HAP-1 (cell line): ENCODE measurements around the gene GOLGA3.
A peak's percentile ranks its signal among the peaks of the same experiment; 100 is the strongest.
"Not testable (repeated sequence)": the region's sequence is repeated elsewhere in the genome, so short reads cannot be mapped to it uniquely, and the experiment has no call there.

ENCODE experiments used
- DNase-seq, 2 experiments: peaks; one replicate each; pipeline ENCODE4 v3.0.0-alpha.2; 2016 to 2020; ENCODE audit warnings: low spot score in 2 of 2
- H3K27me3 ChIP-seq: fragments of 250-450 bp; sonication (Bioruptor Pico); 2 replicates; pipeline ENCODE4 v1.5.1; 2020; ENCODE audit warnings: low read depth, mild to moderate bottlenecking, moderate library complexity
- H3K36me3 ChIP-seq: fragments of 250-450 bp; sonication (Bioruptor Pico); replicated peaks from 2 replicates; pipeline ENCODE4 v1.5.1; 2020; ENCODE audit warnings: mild to moderate bottlenecking
- H3K4me1 ChIP-seq: fragments of 250-450 bp; sonication (Bioruptor Pico); 2 replicates; pipeline ENCODE4 v1.5.1; 2020; ENCODE audit warnings: mild to moderate bottlenecking
- H3K4me3 ChIP-seq: fragments of 250-450 bp; sonication (Bioruptor Pico); 2 replicates; pipeline ENCODE4 v1.5.1; 2020; ENCODE audit warnings: mild to moderate bottlenecking, moderate library complexity
- H3K9me3 ChIP-seq: fragments of 250-450 bp; sonication (Bioruptor Pico); 2 replicates; pipeline ENCODE4 v1.5.1; 2020; ENCODE audit warnings: mild to moderate bottlenecking, moderate library complexity
- in situ Hi-C: fragments of 300-500 bp; cut with MboI; formaldehyde crosslinking; loops from 3 replicates; pipeline ENCODE4 v1.14.3; 2020; ENCODE audit warnings: low sequenced_read_pairs, inconsistent platforms, mixed read lengths

GOLGA3 gene

DNA sequence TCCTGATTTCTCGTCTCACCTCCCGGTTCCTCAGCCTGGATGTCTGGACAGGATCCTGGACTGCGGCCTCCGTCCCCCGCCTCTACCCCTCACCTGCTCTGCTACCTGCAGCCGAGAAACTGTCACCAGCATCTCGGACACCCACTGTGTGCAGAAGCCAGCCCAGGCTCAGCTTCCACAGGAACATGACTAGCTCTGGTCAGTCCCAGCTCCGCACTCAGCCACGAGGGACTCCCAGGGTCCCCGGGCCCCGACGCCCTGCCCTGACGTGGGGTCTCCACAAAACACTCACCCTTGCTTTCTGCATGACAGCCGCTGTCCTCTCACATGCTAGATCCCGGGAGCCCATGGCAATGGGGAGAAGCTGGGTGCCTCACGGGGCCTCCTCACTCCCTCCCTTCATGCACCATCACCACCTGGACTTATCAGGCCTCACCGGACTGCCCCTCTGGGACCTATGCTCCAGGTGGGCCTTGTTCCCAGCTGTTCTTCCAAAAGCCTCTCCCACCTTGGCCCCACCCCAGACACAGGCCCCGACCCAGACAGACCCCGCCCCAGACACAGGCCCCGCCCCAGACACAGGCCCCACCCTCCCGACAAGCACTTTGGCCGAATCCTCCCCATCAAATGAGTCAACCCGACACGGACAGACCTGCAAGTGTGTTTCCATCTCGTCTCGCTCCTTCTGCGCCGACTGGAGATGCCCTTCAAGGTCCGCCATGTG lies 40.1 kb downstream of the GOLGA3 start:
- in situ Hi-C loops = no loop called here
- DNase-seq = peak in 1 of 2 experiments; percentile 23
- no peaks in the 10 kb centered on the region for H3K4me1 ChIP-seq
- no peaks in the 10 kb centered on the region for H3K27me3 ChIP-seq
- H3K9me3 ChIP-seq = no peaks in the 10 kb centered on the region
- H3K4me3 ChIP-seq = no peak overlapping the region
- H3K36me3 ChIP-seq = peaks cover 46% of the 10 kb centered on the region

DNA sequence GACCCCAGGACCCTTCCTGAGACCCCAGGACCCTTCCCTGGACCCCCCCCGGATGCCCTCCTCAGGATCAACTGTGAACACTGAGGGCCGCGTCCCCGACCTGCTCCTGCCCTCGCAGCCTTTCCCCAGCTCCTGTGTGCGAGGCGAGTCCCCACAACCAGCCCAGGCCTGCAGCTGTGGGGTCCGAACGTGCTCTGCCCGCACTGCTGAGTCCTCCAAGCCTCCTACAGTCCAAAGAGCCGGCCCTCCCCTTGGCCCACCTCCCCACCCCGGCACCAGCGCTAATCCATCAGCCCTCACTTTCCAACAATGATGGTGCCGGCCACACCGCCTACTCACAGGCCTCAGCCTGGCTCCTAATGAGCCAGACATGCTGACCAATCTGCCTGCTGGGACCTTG lies 40.8 kb downstream of the GOLGA3 start:
- no peak overlapping the region for H3K4me3 ChIP-seq
- no peaks in the 10 kb centered on the region for H3K27me3 ChIP-seq
- H3K9me3 ChIP-seq = no peaks in the 10 kb centered on the region
- peaks cover 53% of the 10 kb centered on the region for H3K36me3 ChIP-seq
- no peaks in the 10 kb centered on the region for H3K4me1 ChIP-seq
- DNase-seq = no peak
- in situ Hi-C loops = no loop called here

DNA sequence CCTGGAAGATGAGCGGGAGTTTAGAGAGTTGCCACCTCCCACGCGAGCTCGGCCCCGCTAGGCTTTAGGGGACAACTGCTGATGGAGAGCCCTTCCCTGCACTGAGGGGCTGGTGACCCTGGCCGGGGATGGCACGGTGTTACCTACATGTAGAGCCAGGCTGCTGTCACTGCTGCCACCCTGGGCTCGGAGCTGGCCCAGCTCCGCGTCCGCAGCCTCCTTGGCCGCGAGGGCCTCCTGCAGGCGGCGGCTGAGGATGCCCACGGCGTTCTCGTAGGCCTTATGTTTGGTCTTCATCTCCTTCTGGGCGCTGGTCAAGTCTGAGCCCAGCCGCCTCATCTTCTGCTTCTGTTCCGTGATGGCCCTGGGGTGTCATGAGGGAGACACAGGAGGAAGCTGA lies 42.5 kb downstream of the GOLGA3 start:
- no peak for DNase-seq
- Histone ChIP-seq H3K9me3 (no peaks in the 10 kb centered on the region), H3K4me3 (no peak overlapping the region), H3K36me3 (peaks cover 65% of the 10 kb centered on the region), H3K4me1 (no peaks in the 10 kb centered on the region), H3K27me3 (no peaks in the 10 kb centered on the region)
- in situ Hi-C loops = no loop called here

DNA sequence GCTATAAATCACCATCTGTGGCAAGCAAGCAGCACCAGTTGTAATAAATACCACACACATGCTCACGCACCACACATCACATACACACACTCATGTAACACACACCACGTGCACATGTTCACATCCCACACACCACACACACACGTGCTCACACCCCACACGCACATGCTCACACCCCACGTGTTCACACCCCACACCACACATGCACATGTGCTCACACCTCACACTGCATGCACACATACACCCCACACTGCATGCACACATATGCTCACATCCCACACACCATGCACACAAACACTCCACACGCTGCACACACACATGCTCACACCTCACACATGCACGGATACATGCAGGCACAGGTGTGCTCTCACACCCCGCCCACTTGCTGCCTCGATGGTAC lies 44.1 kb downstream of the GOLGA3 start:
- H3K36me3 ChIP-seq = peaks cover 66% of the 10 kb centered on the region
- in situ Hi-C loops = no loop called here

DNA sequence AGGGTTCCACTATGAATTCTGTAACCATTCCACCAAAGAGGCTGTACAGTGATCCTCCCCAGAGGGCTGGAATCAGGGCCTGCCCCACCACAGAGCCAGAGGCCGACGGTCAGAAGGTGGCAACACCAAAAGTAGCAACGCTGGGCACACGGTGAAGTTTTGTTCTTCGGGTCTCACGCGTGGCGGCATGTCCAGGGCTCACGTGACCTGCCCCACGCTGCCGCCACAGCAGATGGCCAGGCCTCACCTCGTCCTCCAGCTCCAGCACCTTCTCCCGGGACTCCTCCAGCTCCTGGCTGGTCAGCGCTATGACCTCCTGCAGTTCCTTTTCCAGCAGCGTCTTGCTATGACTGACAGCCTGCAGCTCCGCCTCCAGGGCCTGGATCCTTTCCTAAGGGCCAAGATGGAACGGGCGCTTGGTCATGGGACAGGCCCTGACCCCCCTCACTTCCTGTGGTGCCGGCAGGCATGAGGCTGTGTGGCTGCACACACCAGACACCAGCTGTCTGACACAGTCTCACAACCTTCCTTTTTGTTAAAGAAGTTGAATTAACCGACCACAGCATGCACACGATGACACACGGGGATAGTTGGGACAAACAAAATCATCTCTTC lies 44.6 kb downstream of the GOLGA3 start:
- peaks cover 61% of the 10 kb centered on the region for H3K36me3 ChIP-seq
- H3K27me3 ChIP-seq = no peaks in the 10 kb centered on the region
- no peaks in the 10 kb centered on the region for H3K9me3 ChIP-seq
- no peaks in the 10 kb centered on the region for H3K4me1 ChIP-seq
- no peak overlapping the region for H3K4me3 ChIP-seq
- in situ Hi-C loops = no loop called here
- DNase-seq = no peak

More for the DNA sequence above, 44.1 kb downstream of the GOLGA3 start:
- DNase-seq = no peak
- Histone ChIP-seq H3K4me1 (no peaks in the 10 kb centered on the region), H3K9me3 (no peaks in the 10 kb centered on the region), H3K4me3 (no peak overlapping the region), H3K27me3 (no peaks in the 10 kb centered on the region)

DNA sequence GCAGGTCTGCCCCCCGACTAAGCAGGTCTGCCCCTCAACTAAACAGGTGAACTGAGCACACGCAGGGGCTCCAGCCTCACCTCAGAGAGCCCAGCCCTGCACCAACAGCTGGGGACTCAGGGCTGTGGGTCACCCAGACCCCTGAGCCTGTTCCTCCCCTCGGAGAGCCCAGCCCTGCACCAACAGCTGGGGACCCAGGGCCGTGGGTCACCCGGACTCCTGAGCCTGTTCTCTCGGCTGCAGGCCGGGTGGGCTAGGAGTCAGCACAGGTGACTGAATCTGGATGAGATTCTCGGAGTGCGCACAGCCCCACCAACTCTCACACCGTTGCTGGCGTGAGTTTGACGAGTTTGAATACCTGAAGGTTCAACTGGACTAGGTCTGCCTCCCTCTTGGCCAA lies 46.7 kb downstream of the GOLGA3 start:
- no peak for DNase-seq
- H3K36me3 ChIP-seq = peaks cover 64% of the 10 kb centered on the region
- no peaks in the 10 kb centered on the region for H3K9me3 ChIP-seq
- in situ Hi-C loops = no loop called here
- no peaks in the 10 kb centered on the region for H3K4me1 ChIP-seq
- no peak overlapping the region for H3K4me3 ChIP-seq
- H3K27me3 ChIP-seq = no peaks in the 10 kb centered on the region

DNA sequence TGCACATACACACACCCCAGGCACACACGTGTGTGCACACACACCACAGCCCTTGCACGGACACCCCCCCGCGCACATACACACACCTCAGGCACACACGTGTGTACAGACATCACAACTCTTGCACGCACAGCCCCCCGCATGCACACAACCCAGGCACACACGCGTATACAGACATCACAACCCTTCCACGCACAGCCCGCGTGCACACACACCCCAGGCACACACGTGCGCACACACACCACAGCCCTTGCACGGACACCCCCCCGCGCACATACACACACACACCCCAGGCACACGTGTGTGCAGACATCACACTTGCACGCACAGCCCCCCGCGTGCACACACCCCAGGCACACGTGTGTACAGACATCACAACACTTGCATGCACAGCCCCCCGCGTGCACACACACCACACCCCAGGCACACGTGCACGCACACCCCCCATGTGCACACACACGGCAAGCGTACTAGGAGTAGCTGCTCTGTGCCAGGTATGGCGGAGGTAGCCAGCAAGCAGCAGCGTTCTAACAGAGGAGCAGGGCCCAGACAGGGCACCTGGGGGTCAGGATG lies 48.8 kb downstream of the GOLGA3 start:
- no peak for DNase-seq
- H3K27me3 ChIP-seq = no peaks in the 10 kb centered on the region
- no peaks in the 10 kb centered on the region for H3K4me1 ChIP-seq
- H3K4me3 ChIP-seq = no peak overlapping the region
- H3K9me3 ChIP-seq = no peaks in the 10 kb centered on the region
- peaks cover 61% of the 10 kb centered on the region for H3K36me3 ChIP-seq
- in situ Hi-C loops = no loop called here

DNA sequence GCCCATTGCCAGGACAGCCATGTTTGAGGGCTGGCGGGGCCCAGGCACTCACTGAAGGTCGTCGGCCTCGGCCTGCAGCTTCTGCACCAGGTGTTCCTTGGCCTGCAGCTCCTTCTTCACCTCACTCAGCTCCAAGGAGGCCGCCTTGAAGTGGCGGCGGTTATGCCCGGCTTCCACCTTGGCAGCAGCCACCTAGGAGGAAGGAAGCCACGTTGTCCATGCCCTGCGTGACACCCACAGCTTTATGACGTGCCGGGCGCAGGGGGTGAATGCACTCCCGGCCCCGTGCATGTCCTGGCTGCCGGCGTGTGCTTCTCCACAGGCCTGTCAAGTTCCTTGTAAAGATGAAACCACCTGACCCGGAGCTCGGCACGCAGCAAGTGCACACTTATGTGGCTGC lies 51.1 kb downstream of the GOLGA3 start:
- Histone ChIP-seq H3K36me3 (peaks cover 59% of the 10 kb centered on the region), H3K4me3 (no peak overlapping the region), H3K27me3 (no peaks in the 10 kb centered on the region), H3K4me1 (no peaks in the 10 kb centered on the region), H3K9me3 (no peaks in the 10 kb centered on the region)
- in situ Hi-C loops = no loop called here
- DNase-seq = no peak

DNA sequence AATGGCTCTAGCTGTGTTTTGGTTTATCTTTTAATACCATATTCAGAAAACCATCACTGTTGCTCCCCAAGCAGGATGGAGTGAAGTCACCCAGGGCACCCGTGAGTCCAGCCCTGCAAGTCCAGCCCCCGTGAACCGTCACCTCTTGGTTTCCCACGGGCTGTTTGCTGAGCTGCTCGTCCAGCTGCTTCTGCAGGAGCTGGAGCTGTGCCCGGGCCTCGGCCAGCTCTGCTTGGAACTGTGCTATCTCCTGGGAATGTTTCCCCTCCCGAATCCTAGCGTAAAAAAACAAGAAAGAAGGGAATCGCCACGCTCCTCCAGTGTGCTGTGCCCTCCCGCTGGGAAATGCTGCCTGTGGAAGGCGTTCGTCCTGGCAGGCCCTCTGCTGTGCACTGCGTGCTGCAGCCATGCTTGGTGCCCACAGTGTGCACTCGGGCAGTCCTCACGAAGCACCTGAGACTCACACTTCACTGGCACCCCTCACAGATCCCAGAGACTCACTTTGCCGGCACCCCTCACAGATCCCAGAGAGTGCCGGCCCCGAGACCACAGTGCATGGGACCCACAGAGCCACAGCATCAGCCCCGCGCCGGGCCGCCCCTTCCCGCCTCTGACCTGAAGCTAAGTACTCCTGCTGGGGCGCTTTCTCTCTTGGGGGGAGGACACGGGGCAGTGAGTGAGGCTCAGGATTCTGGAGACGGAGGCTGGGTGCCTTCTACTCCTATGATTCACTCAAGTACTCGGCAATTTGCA lies 51.7 kb downstream of the GOLGA3 start:
- Histone ChIP-seq H3K4me1 (no peaks in the 10 kb centered on the region), H3K27me3 (no peaks in the 10 kb centered on the region), H3K36me3 (peaks cover 56% of the 10 kb centered on the region), H3K9me3 (no peaks in the 10 kb centered on the region), H3K4me3 (no peak overlapping the region)
- in situ Hi-C loops = no loop called here
- no peak for DNase-seq

DNA sequence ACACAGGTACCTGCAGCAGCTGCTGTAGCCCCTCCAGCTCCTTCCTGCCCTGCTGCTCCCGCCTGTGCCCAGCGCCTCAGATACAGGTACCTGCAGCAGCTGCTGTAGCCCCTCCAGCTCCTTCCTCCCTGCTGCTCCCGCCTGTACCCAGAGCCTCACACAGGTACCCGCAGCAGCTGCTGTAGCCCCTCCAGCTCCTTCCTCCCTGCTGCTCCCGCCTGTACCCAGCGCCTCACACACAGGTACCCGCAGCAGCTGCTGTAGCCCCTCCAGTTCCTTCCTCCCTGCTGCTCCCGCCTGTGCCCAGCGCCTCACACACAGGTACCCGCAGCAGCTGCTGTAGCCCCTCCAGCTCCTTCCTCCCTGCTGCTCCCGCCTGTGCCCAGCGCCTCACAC lies 52.4 kb downstream of the GOLGA3 start:
- peaks cover 49% of the 10 kb centered on the region for H3K36me3 ChIP-seq
- H3K4me3 ChIP-seq, H3K4me1 ChIP-seq, DNase-seq, in situ Hi-C loops, H3K27me3 ChIP-seq, H3K9me3 ChIP-seq: not testable (repeated sequence)

DNA sequence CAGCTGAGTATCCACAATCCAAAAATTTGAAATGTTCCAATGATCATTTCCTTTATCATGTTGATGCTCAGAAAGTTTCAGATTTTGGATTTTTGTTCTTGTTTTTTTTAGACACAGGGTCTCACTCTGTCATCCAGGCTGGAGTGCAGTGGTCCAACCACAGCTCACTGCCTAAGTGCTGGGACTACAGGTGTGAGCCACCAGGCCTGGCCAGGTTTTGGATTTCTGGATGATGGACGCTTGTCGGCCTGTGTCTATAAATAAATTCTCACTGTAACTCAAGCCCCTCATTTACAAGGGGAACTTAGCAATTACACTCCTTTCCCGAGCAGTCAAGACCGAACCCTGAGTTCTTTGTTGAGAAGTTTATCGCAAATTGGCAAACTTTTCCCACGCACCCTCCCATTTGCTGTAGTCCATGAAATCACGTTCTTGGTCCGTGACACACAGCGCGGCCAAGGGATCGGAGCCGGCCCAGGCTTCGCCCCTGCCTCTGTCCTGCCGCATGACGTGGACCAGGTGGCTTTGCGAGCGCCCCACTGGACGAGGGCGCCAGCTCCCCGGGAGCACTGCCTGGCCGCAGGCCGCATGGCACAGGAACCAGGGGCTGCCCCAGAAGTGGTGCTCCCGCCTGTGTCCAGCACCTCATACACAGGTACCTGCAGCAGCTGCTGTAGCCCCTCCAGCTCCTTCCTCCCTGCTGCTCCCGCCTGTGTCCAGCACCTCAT lies 53.0 kb downstream of the GOLGA3 start:
- no peak for DNase-seq
- in situ Hi-C loops = no loop called here
- H3K4me1 ChIP-seq = no peaks in the 10 kb centered on the region
- H3K9me3 ChIP-seq = no peaks in the 10 kb centered on the region
- no peak overlapping the region for H3K4me3 ChIP-seq
- H3K27me3 ChIP-seq = no peaks in the 10 kb centered on the region
- peaks cover 48% of the 10 kb centered on the region for H3K36me3 ChIP-seq

DNA sequence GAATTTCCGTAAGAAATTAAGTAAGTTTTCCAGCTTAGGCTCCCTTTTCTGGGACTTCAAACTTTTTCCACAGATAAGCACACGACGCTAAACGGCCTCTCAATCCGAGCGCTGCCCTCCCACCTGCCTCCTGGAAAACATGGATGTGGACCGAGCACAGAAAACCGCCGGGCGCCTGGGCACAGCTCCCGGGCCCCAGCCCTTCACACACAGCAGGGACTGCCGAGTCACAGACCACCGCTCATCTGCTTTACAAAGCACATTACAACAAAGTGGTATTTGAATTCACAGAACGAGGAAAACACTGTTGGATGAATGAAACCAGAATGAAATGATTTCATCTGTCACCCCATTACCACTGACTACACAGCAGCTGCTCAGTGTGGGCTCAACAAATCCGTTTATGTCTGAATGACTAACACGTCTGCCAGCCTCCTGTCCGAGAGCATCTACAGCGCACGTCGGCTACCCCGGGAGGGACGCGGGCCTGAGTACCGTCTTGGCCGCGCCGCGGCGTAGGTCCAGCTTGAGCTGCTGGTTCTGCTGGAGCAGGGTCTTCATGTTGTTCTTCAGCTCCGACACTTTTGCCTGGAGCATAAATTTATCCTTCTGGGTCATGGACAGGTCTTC lies 53.9 kb downstream of the GOLGA3 start:
- DNase-seq = no peak
- Histone ChIP-seq H3K4me1 (no peaks in the 10 kb centered on the region), H3K4me3 (no peak overlapping the region), H3K9me3 (no peaks in the 10 kb centered on the region), H3K27me3 (no peaks in the 10 kb centered on the region), H3K36me3 (peaks cover 46% of the 10 kb centered on the region)
- in situ Hi-C loops = no loop called here

DNA sequence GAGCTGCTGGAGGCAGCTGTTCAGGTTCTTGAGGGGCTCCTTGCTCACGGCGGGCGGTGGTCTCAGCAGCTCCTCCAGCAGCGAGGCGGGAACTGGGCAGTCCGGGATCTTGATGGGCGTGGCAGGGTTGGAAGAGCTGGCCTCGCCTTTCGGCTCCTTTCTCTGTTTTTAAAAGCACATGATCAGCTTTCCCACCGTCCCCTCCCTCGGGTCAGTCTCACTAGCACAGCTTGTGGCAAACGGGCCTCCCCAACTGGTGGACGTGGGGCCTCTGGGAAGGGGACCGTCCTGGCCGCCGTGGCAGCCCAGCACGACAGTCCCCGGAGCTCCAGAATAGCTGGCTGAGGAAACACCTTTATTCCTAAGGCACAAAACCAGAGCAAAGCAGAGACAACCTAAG lies 54.5 kb downstream of the GOLGA3 start:
- H3K36me3 ChIP-seq = peaks cover 50% of the 10 kb centered on the region
- no peaks in the 10 kb centered on the region for H3K4me1 ChIP-seq
- no peaks in the 10 kb centered on the region for H3K9me3 ChIP-seq
- in situ Hi-C loops = no loop called here
- H3K27me3 ChIP-seq = no peaks in the 10 kb centered on the region
- no peak for DNase-seq
- H3K4me3 ChIP-seq = no peak overlapping the region
